DND-41 (cell line): ENCODE data around the gene GADD45G.

ENCODE experiments used
- ATAC-seq: fragments of 200-7000 bp; cut with Tn5 transposase; 3 replicates; pipeline ENCODE4 v1.9.1; 2021; ENCODE audit warnings: low read depth; ENCODE audit not compliant: insufficient read depth
- DNase-seq: peaks from one replicate; pipeline ENCODE4 v3.0.0-alpha.2; 2020
- H2AFZ ChIP-seq: 2 replicates; pipeline ENCODE4 v1.6.0; 2012; ENCODE audit warnings: low read depth, low read length
- H3K27ac ChIP-seq: 2 replicates; pipeline ENCODE4 v1.5.1; 2012; ENCODE audit warnings: low read length, inconsistent platforms
- H3K27me3 ChIP-seq: fragments of 200-600 bp; sonication (generic); 2 replicates; pipeline ENCODE4 v1.6.0; 2012; ENCODE audit warnings: low read length, mild to moderate bottlenecking, inconsistent platforms; ENCODE audit not compliant: insufficient read depth, poor library complexity
- H3K36me3 ChIP-seq: 2 replicates; pipeline ENCODE4 v1.5.1; 2012; ENCODE audit warnings: low read length, inconsistent platforms; ENCODE audit not compliant: insufficient read depth
- H3K4me1 ChIP-seq: 2 replicates; pipeline ENCODE4 v1.5.1; 2012; ENCODE audit warnings: mild to moderate bottlenecking, low read length; ENCODE audit not compliant: insufficient read depth
- H3K4me2 ChIP-seq: 2 replicates; pipeline ENCODE4 v1.6.0; 2012; ENCODE audit warnings: mild to moderate bottlenecking, moderate library complexity, low read length, inconsistent platforms; ENCODE audit not compliant: insufficient read depth
- H3K4me3 ChIP-seq, 2 experiments: fragments of 200-600 bp in 1 of 2; shearing (Covaris generic) in 1 of 2; 2 replicates each; pipeline ENCODE4 v1.5.1; 2012 to 2016; ENCODE audit warnings: inconsistent platforms in 2 of 2, low read length in 2 of 2, mild to moderate bottlenecking in 2 of 2, low read depth in 1 of 2, moderate library complexity in 1 of 2
- H3K79me2 ChIP-seq: 2 replicates; pipeline ENCODE4 v1.6.0; 2012; ENCODE audit warnings: low read length, inconsistent platforms; ENCODE audit not compliant: insufficient read depth
- H3K9ac ChIP-seq: 2 replicates; pipeline ENCODE4 v1.6.0; 2012; ENCODE audit warnings: low read depth, mild to moderate bottlenecking, inconsistent platforms, low read length, moderate library complexity
- H3K9me3 ChIP-seq: 2 replicates; pipeline ENCODE4 v1.5.1; 2012; ENCODE audit warnings: low read length, moderate library complexity, mild to moderate bottlenecking, inconsistent platforms; ENCODE audit not compliant: insufficient read depth, severe bottlenecking
- H4K20me1 ChIP-seq: 2 replicates; pipeline ENCODE4 v1.6.0; 2012; ENCODE audit warnings: low read length; ENCODE audit not compliant: insufficient read depth
- EZH2 ChIP-seq: IDR thresholded peaks from 3 replicates; pipeline ENCODE4 v1.6.1; 2012; ENCODE audit warnings: borderline replicate concordance, low read depth, mild to moderate bottlenecking, moderate library complexity, low read length, inconsistent platforms; ENCODE audit not compliant: severe bottlenecking
- TF ChIP-seq, protein P1 (sequence below): IDR thresholded peaks from 2 replicates; pipeline ENCODE4 v1.5.1; 2012; ENCODE audit warnings: borderline replicate concordance, low read length, moderate library complexity, mild to moderate bottlenecking; ENCODE audit not compliant: poor library complexity, severe bottlenecking; ENCODE audit errors: extremely low read depth

GADD45G gene

DNA sequence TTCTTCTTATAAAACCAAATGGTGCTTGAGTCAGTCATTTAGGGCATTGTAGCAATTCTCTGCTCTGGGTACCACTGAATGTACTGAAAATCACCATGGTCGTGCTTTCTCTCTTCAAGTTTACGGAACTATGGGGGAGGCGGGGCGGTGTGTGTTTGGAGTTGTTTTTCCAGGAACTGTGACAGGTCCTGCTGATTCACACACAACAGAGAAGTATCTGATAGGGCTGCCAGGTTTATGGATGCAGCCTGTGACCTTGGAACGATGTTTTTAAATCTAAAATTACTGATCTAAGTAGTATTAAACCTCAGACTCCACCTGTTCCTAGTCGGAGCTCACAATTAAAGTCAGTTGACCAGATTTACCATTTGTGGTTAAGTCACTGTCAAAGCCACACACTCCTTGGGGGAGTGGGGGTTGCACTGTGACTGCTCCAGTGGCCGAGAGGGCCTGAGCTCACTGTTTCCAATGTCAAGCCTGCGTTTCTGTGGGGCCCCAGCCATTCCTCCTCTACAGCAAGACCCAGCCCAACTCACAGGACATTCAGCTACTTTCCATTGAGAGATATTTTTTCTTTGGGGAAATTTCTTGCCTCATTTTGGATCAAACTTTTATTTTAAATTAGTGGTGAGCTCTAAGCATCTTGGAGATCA, 44.4 kb downstream of the GADD45G start:
- Histone ChIP-seq H3K27ac (no peak overlapping the region), H3K4me2 (no peak overlapping the region)

DNA sequence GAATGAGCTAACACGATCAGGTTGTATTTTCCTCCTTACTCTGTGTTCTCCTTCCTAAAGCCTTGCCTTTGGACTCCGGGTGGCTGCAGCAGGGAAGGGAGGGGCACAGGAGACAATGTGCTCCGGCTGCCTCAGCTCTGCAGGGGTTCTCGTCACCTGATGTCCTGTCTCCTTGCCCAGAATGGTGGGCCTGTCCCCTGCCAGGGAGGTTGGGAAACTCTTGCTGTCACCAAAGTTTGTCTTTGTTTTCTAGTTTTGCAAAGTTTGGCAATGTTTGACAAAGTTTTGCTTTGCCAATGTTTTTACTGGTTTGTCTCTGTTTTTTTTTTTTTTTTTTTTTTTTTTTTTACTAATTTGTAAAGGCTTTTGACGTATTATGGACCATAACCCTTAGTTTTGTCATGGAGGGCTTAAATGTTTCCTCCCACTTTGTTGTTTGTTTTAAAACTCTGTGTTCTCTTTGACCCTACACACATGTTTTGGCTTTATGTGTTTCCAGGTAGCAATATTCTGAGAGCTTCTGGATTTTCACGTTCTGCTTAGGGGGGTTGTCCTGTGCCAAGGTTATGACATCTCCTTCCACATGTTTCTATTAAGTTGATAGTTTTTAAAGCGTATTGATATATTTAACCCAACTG, 49.3 kb downstream of the GADD45G start:
- H3K27me3 ChIP-seq, result no peaks in the 10 kb centered on the region
- no peak overlapping the region for H2AFZ ChIP-seq

More for the DNA sequence above, 44.4 kb downstream of the GADD45G start:
- H3K4me1 ChIP-seq, result no peaks in the 10 kb centered on the region
- no peaks in the 10 kb centered on the region for H3K27me3 ChIP-seq
- no peaks in the 10 kb centered on the region for H3K79me2 ChIP-seq
- no peaks in the 10 kb centered on the region for H3K9me3 ChIP-seq
- no peak overlapping the region for H3K4me3 ChIP-seq
- no peak overlapping the region for H2AFZ ChIP-seq
- H3K36me3 ChIP-seq, result no peaks in the 10 kb centered on the region
- H3K9ac ChIP-seq, result no peak overlapping the region
- H4K20me1 ChIP-seq, result no peaks in the 10 kb centered on the region
- DNase-seq (no peak), ATAC-seq (no peak)
- TF ChIP-seq, protein P1, sequence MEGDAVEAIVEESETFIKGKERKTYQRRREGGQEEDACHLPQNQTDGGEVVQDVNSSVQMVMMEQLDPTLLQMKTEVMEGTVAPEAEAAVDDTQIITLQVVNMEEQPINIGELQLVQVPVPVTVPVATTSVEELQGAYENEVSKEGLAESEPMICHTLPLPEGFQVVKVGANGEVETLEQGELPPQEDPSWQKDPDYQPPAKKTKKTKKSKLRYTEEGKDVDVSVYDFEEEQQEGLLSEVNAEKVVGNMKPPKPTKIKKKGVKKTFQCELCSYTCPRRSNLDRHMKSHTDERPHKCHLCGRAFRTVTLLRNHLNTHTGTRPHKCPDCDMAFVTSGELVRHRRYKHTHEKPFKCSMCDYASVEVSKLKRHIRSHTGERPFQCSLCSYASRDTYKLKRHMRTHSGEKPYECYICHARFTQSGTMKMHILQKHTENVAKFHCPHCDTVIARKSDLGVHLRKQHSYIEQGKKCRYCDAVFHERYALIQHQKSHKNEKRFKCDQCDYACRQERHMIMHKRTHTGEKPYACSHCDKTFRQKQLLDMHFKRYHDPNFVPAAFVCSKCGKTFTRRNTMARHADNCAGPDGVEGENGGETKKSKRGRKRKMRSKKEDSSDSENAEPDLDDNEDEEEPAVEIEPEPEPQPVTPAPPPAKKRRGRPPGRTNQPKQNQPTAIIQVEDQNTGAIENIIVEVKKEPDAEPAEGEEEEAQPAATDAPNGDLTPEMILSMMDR, result no peak
- no peak for TF ChIP-seq EZH2

DNA sequence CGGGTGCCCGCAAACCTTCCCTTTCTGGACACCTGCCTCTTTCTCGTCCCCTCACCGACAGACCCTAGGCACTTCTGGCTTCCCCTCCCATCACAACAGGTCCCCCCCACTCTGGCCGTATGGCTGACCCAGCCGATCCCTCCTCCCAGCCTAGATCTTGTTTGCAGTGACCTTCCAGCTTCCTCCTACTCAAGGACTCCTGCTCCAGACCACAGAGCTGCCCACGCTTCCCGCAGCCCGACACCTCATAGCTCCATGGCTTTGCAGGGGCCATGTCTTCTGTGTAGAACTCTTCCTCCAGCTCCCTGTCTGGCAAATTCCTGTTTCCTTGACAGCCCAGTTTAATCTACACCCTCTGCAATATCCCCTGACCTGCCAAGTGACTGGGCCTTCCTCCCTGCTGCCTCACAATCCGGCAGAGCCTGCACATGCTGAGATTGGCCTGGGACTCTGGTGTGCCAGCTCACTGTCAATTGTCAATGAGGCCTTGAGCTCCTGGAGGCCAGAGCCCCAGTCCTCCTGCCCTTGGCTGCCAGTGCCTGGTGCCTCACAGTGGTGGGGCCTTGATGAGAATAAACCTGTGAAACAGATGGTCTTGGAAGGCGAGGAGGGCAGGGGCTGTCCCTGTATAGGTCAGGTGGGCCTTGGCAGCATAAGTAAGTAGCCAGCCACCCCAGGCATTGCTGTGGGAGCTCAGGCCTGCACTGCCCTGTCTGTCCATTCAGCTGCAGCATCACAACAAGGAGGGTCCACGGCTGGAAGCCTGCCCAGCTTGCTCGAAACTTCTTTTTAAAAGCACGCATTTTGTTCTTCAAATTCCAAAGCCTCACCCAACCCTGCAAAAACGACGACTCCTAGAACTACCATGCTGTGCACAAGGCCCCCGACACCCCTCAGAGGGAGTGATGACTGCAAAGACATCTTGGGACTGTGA, 50.5 kb downstream of the GADD45G start:
- no peak for TF ChIP-seq EZH2
- TF ChIP-seq, protein P1, result no peak
- Histone ChIP-seq H3K27ac (no peak overlapping the region), H3K9ac (no peak overlapping the region), H4K20me1 (no peaks in the 10 kb centered on the region), H3K4me1 (peaks cover 6% of the 10 kb centered on the region), H2AFZ (no peak overlapping the region), H3K27me3 (no peaks in the 10 kb centered on the region), H3K9me3 (no peaks in the 10 kb centered on the region), H3K4me3 (no peak overlapping the region), H3K4me2 (no peak overlapping the region), H3K79me2 (no peaks in the 10 kb centered on the region), H3K36me3 (no peaks in the 10 kb centered on the region)
- ATAC-seq (no peak), DNase-seq (no peak)

More for the DNA sequence above, 49.3 kb downstream of the GADD45G start:
- H3K27ac ChIP-seq, result no peak overlapping the region
- DNase-seq (no peak), ATAC-seq (no peak)
- H3K4me2 ChIP-seq, result no peak overlapping the region
- H4K20me1 ChIP-seq, result no peaks in the 10 kb centered on the region
- no peak overlapping the region for H3K9ac ChIP-seq
- H3K36me3 ChIP-seq, result no peaks in the 10 kb centered on the region
- peaks cover 6% of the 10 kb centered on the region for H3K4me1 ChIP-seq
- H3K4me3 ChIP-seq, result no peak overlapping the region
- H3K79me2 ChIP-seq, result no peaks in the 10 kb centered on the region
- no peaks in the 10 kb centered on the region for H3K9me3 ChIP-seq
- TF ChIP-seq EZH2, result no peak
- TF ChIP-seq, protein P1, result no peak
